Neural progenitor cell (in vitro differentiated cells): Measurements from ENCODE around the gene POLD3. TPM values are rescaled to one million over a fixed set of nuclear protein-coding genes. Genes with fewer than 3 reads are reported as not detected.

Experiments
- DNase-seq: peaks from one replicate; pipeline ENCODE4 v3.0.0-alpha.2; 2016; ENCODE audit warnings: low spot score
- H2AFZ ChIP-seq: fragments of 200-600 bp; sonication (generic); replicated peaks from 2 replicates; pipeline ENCODE4 v1.6.1; 2016; ENCODE audit warnings: antibody characterized with exemption
- H3F3A ChIP-seq: fragments of 200-600 bp; sonication (generic); 2 replicates; pipeline ENCODE4 v1.6.1; 2016; ENCODE audit warnings: antibody characterized with exemption, low read depth
- H3K27ac ChIP-seq: fragments of 200-600 bp; sonication (generic); 2 replicates; pipeline ENCODE4 v1.5.1; 2016; ENCODE audit warnings: mild to moderate bottlenecking
- H3K27me3 ChIP-seq: fragments of 200-600 bp; sonication (generic); 2 replicates; pipeline ENCODE4 v1.6.1; 2016; ENCODE audit warnings: mild to moderate bottlenecking, moderate library complexity
- H3K36me3 ChIP-seq: fragments of 200-600 bp; sonication (generic); 2 replicates; pipeline ENCODE4 v1.5.1; 2016
- H3K4me1 ChIP-seq: fragments of 200-600 bp; sonication (generic); 2 replicates; pipeline ENCODE4 v1.6.1; 2016; ENCODE audit warnings: mixed run types
- H3K4me2 ChIP-seq: fragments of 200-600 bp; sonication (generic); 2 replicates; pipeline ENCODE4 v1.6.1; 2016
- H3K4me3 ChIP-seq: fragments of 200-600 bp; sonication (generic); 2 replicates; pipeline ENCODE4 v1.5.1; 2016
- H3K79me2 ChIP-seq: fragments of 200-600 bp; sonication (generic); 2 replicates; pipeline ENCODE4 v1.6.1; 2016; ENCODE audit warnings: low read depth
- H3K9ac ChIP-seq: fragments of 200-600 bp; sonication (generic); 2 replicates; pipeline ENCODE4 v1.6.1; 2016
- H3K9me3 ChIP-seq: fragments of 200-600 bp; sonication (generic); 2 replicates; pipeline ENCODE4 v1.5.1; 2016; ENCODE audit warnings: low read depth
- H4K20me1 ChIP-seq: fragments of 200-600 bp; sonication (generic); 2 replicates; pipeline ENCODE4 v1.6.1; 2016; ENCODE audit warnings: low read depth
- H3K27ac Mint-ChIP-seq: 3 replicates; pipeline ENCODE4 v1.8.0; 2021; ENCODE audit warnings: mixed read lengths
- H3K27me3 Mint-ChIP-seq: 2 replicates; pipeline ENCODE4 v1.8.0; 2022; ENCODE audit warnings: low read depth, mild to moderate bottlenecking, inconsistent platforms, moderate library complexity, mixed read lengths; ENCODE audit not compliant: insufficient read depth
- H3K36me3 Mint-ChIP-seq: 3 replicates; pipeline ENCODE4 v1.8.0; 2021; ENCODE audit warnings: mixed read lengths
- H3K4me1 Mint-ChIP-seq: 3 replicates; pipeline ENCODE4 v1.8.0; 2021; ENCODE audit warnings: mixed read lengths
- H3K4me3 Mint-ChIP-seq: 3 replicates; pipeline ENCODE4 v1.8.0; 2021; ENCODE audit warnings: mild to moderate bottlenecking, moderate library complexity, mixed read lengths
- H3K9me3 Mint-ChIP-seq: 3 replicates; pipeline ENCODE4 v1.8.0; 2020; ENCODE audit warnings: mixed read lengths
- EZH2 ChIP-seq: fragments of 200-600 bp; sonication (generic); IDR thresholded peaks from 2 replicates; pipeline ENCODE4 v1.6.1; 2017; ENCODE audit warnings: antibody characterized with exemption, mild to moderate bottlenecking, moderate library complexity
- EZH2phosphoT487 ChIP-seq: fragments of 200-600 bp; sonication (generic); IDR thresholded peaks from 2 replicates; pipeline ENCODE4 v1.6.1; 2017; ENCODE audit warnings: antibody characterized with exemption
- total RNA-seq: library from RNA; depleted of rRNA; stranded (reverse); fragments of >200 nt; gene quantifications from 2 replicates; pipeline ENCODE4 v1.2.3, GENCODE V29; 2015; ENCODE audit warnings: low replicate concordance
- TF ChIP-seq, protein P1 (sequence below): fragments of 200-600 bp; sonication (generic); IDR thresholded peaks from 2 replicates; pipeline ENCODE4 v1.5.1; 2017; ENCODE audit warnings: antibody characterized with exemption, mild to moderate bottlenecking

Gene POLD3
- total RNA-seq, 1 donor from 2014 or later: 56.9 TPM

- H4K20me1 ChIP-seq: peaks cover 11% of the 10 kb centered on the region
- Mint-ChIP-seq H3K36me3 (peaks cover 35% of the 10 kb centered on the region), H3K27me3 (no peaks in the 10 kb centered on the region), H3K9me3 (no peaks in the 10 kb centered on the region), H3K4me3 (no peak overlapping the region), H3K4me1 (peaks cover 10% of the 10 kb centered on the region), H3K27ac (no peak overlapping the region)
- H3K27me3 ChIP-seq: no peaks in the 10 kb centered on the region
- no peaks in the 10 kb centered on the region for H3K9me3 ChIP-seq
- no peaks in the 10 kb centered on the region for H3K79me2 ChIP-seq
- H3K9ac ChIP-seq: no peak overlapping the region
- H3F3A ChIP-seq: no peaks in the 10 kb centered on the region
- DNase-seq: peak; percentile 49
- no peak overlapping the region for H2AFZ ChIP-seq
- no peak overlapping the region for H3K27ac ChIP-seq
- no peaks in the 10 kb centered on the region for H3K36me3 ChIP-seq
- H3K4me3 ChIP-seq: no peak overlapping the region
- peak overlapping the region; percentile 21 for H3K4me2 ChIP-seq
- H3K4me1 ChIP-seq: peaks cover 39% of the 10 kb centered on the region
- no peak for TF ChIP-seq EZH2phosphoT487
These were observed 46.5 kb downstream of the POLD3 start for GRCh38 chr11:74638869-74639268.

GRCh38 chr11:74639533-74639932 lies 47.2 kb downstream of the POLD3 start:
- Histone ChIP-seq H3K27ac (no peak overlapping the region), H3K79me2 (no peaks in the 10 kb centered on the region), H4K20me1 (peaks cover 11% of the 10 kb centered on the region), H3K9ac (no peak overlapping the region), H3F3A (no peaks in the 10 kb centered on the region), H3K4me3 (no peak overlapping the region), H3K27me3 (no peaks in the 10 kb centered on the region), H3K4me1 (peaks cover 39% of the 10 kb centered on the region), H3K4me2 (no peak overlapping the region), H2AFZ (no peak overlapping the region), H3K9me3 (no peaks in the 10 kb centered on the region), H3K36me3 (no peaks in the 10 kb centered on the region)
- Mint-ChIP-seq H3K36me3 (peaks cover 35% of the 10 kb centered on the region), H3K27me3 (no peaks in the 10 kb centered on the region), H3K4me3 (no peak overlapping the region), H3K9me3 (no peaks in the 10 kb centered on the region), H3K27ac (peak overlapping the region; percentile 24), H3K4me1 (peaks cover 10% of the 10 kb centered on the region)
- TF ChIP-seq EZH2: no peak
- TF ChIP-seq, protein P1, sequence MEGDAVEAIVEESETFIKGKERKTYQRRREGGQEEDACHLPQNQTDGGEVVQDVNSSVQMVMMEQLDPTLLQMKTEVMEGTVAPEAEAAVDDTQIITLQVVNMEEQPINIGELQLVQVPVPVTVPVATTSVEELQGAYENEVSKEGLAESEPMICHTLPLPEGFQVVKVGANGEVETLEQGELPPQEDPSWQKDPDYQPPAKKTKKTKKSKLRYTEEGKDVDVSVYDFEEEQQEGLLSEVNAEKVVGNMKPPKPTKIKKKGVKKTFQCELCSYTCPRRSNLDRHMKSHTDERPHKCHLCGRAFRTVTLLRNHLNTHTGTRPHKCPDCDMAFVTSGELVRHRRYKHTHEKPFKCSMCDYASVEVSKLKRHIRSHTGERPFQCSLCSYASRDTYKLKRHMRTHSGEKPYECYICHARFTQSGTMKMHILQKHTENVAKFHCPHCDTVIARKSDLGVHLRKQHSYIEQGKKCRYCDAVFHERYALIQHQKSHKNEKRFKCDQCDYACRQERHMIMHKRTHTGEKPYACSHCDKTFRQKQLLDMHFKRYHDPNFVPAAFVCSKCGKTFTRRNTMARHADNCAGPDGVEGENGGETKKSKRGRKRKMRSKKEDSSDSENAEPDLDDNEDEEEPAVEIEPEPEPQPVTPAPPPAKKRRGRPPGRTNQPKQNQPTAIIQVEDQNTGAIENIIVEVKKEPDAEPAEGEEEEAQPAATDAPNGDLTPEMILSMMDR: no peak
- no peak for TF ChIP-seq EZH2phosphoT487
- DNase-seq: no peak

- Histone ChIP-seq H3K79me2 (no peaks in the 10 kb centered on the region), H2AFZ (no peak overlapping the region), H3K4me3 (no peak overlapping the region), H3F3A (no peaks in the 10 kb centered on the region), H3K9me3 (no peaks in the 10 kb centered on the region), H3K4me1 (peaks cover 40% of the 10 kb centered on the region), H3K27ac (peak overlapping the region; percentile 68), H3K27me3 (no peaks in the 10 kb centered on the region), H4K20me1 (peaks cover 11% of the 10 kb centered on the region), H3K36me3 (no peaks in the 10 kb centered on the region), H3K9ac (no peak overlapping the region), H3K4me2 (peak overlapping the region; percentile 13)
- H3K27ac Mint-ChIP-seq: peak overlapping the region; percentile 38
- no peak overlapping the region for H3K4me3 Mint-ChIP-seq
- peaks cover 25% of the 10 kb centered on the region for H3K36me3 Mint-ChIP-seq
- TF ChIP-seq, protein P1: no peak
- TF ChIP-seq EZH2 (no peak), EZH2phosphoT487 (no peak)
- H3K4me1 Mint-ChIP-seq: peaks cover 10% of the 10 kb centered on the region
- no peaks in the 10 kb centered on the region for H3K27me3 Mint-ChIP-seq
- DNase-seq: peak; percentile 37
- no peaks in the 10 kb centered on the region for H3K9me3 Mint-ChIP-seq
These were observed 48.9 kb downstream of the POLD3 start for GRCh38 chr11:74641289-74641688.

- no peak overlapping the region for H3K4me3 Mint-ChIP-seq
- Histone ChIP-seq H3K9ac (no peak overlapping the region), H3F3A (no peaks in the 10 kb centered on the region), H2AFZ (no peak overlapping the region), H3K27ac (peak overlapping the region; percentile 2), H3K4me2 (no peak overlapping the region), H3K4me1 (peaks cover 46% of the 10 kb centered on the region), H3K36me3 (no peaks in the 10 kb centered on the region), H4K20me1 (peaks cover 16% of the 10 kb centered on the region), H3K9me3 (no peaks in the 10 kb centered on the region), H3K4me3 (no peak overlapping the region), H3K27me3 (no peaks in the 10 kb centered on the region), H3K79me2 (no peaks in the 10 kb centered on the region)
- no peak for DNase-seq
- TF ChIP-seq, protein P1: no peak
- no peak for TF ChIP-seq EZH2phosphoT487
- no peak for TF ChIP-seq EZH2
- no peaks in the 10 kb centered on the region for H3K9me3 Mint-ChIP-seq
- H3K27ac Mint-ChIP-seq: no peak overlapping the region
- peaks cover 13% of the 10 kb centered on the region for H3K4me1 Mint-ChIP-seq
- no peaks in the 10 kb centered on the region for H3K27me3 Mint-ChIP-seq
- peaks cover 20% of the 10 kb centered on the region for H3K36me3 Mint-ChIP-seq
These were observed 49.5 kb downstream of the POLD3 start for GRCh38 chr11:74641905-74642304.
